K562 (cell line): ENCODE data around the gene LCN12. TPM values are rescaled to one million over a fixed set of nuclear protein-coding genes. Genes with fewer than 3 reads are reported as not detected.

Experiments used
- HDAC1 ChIP-seq, 2 experiments: fragments of 450-650 bp; IDR thresholded peaks; 2 replicates each; pipeline ENCODE4 v1.6.1; 2016 to 2017; ENCODE audit warnings: inconsistent platforms in 1 of 2, mild to moderate bottlenecking in 1 of 2, moderate library complexity in 1 of 2
- polyA plus RNA-seq, 8 experiments: library from polyadenylated mRNA; depleted of rRNA in 4 of 8; stranded (reverse) in 5 of 8; unstranded in 3 of 8; fragments of >200 nt; fragmentation: Nextera tagmentation in 2 of 8; fragmentation: Illumina TruSeq in 1 of 8; extraction: Ambion mirVana in 2 of 8; extraction: Trizol in 1 of 8; gene quantifications; 2 replicates each; pipeline versions ENCODE4 v1.2.1 to v1.2.3, GENCODE V29; 2011 to 2014; ENCODE audit warnings: inconsistent platforms in 1 of 8, missing spikeins in 1 of 8
- total RNA-seq, 7 experiments: library from RNA; depleted of rRNA in 6 of 7; stranded (reverse); fragments of >200 nt in 6 of 7; fragmentation: Illumina TruSeq in 2 of 7; extraction: Trizol in 2 of 7; gene quantifications; 2 replicates each; pipeline versions ENCODE4 v1.2.1 to v1.2.3, GENCODE V29; 2011 to 2021; ENCODE audit warnings: low replicate concordance in 1 of 7
- TF ChIP-seq, protein P1 (sequence below): fragments of 200-600 bp; sonication (generic); IDR thresholded peaks from one replicate; pipeline ENCODE4 v1.6.1; 2012; ENCODE audit warnings: mild to moderate bottlenecking, low read depth, low read length, inconsistent platforms
- TF ChIP-seq, protein P2 (sequence below): sonication (generic); formaldehyde crosslinking; IDR thresholded peaks from 2 replicates; pipeline ENCODE4 v1.5.0; 2020; ENCODE audit warnings: missing genetic modification reagents

LCN12 gene
- total and polyA plus RNA-seq, 9 of the 15 experiments (the other 6 are each of a cell fraction or from before 2014, with no cell fraction given): 0.05 TPM; not detected in 8

DNA sequence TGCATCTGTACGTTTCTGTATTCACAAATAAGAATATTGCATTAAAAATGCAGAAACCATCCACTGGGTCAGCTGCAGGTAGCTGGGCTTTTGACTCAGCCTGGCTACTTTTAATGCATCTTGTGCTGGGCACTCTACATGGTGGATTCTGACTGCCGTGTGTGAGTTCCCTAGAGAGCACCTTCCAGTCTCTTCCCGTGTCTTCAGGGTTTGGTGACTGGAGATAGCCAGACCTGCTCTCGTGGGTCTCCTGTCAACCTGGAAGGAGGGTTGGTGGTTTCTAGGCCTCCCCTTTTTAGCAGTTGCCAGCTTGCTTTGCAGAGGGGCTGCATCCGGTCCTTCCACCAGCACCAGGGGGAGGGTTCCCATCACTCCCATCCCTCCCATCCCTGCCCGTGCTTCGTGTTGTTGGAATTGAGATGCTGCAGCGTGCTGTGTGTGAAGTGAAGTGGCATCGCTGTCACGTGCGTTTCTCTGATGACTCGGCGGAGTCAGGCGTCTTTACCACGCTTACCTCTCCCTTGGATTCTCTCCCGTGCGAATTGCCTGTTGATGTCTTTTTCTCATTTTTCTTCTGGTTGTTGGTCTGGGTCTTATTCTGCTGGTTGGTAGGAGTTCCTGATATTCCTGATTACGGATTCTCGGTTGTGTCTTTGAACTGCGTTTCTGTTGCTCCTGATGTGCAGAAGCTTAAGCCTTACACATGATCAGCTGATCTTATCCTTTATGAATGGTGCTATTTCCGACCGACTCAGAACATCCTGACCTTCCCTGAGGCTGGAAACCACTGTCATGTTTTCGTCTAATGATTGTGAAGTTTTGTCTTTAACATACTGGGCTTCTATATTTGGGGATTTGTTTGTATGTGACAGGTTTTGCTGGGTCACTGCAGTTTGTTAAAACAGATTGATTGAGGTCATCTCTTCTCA, 24.5 kb upstream of the LCN12 start (continued):
- TF ChIP-seq, protein P1, sequence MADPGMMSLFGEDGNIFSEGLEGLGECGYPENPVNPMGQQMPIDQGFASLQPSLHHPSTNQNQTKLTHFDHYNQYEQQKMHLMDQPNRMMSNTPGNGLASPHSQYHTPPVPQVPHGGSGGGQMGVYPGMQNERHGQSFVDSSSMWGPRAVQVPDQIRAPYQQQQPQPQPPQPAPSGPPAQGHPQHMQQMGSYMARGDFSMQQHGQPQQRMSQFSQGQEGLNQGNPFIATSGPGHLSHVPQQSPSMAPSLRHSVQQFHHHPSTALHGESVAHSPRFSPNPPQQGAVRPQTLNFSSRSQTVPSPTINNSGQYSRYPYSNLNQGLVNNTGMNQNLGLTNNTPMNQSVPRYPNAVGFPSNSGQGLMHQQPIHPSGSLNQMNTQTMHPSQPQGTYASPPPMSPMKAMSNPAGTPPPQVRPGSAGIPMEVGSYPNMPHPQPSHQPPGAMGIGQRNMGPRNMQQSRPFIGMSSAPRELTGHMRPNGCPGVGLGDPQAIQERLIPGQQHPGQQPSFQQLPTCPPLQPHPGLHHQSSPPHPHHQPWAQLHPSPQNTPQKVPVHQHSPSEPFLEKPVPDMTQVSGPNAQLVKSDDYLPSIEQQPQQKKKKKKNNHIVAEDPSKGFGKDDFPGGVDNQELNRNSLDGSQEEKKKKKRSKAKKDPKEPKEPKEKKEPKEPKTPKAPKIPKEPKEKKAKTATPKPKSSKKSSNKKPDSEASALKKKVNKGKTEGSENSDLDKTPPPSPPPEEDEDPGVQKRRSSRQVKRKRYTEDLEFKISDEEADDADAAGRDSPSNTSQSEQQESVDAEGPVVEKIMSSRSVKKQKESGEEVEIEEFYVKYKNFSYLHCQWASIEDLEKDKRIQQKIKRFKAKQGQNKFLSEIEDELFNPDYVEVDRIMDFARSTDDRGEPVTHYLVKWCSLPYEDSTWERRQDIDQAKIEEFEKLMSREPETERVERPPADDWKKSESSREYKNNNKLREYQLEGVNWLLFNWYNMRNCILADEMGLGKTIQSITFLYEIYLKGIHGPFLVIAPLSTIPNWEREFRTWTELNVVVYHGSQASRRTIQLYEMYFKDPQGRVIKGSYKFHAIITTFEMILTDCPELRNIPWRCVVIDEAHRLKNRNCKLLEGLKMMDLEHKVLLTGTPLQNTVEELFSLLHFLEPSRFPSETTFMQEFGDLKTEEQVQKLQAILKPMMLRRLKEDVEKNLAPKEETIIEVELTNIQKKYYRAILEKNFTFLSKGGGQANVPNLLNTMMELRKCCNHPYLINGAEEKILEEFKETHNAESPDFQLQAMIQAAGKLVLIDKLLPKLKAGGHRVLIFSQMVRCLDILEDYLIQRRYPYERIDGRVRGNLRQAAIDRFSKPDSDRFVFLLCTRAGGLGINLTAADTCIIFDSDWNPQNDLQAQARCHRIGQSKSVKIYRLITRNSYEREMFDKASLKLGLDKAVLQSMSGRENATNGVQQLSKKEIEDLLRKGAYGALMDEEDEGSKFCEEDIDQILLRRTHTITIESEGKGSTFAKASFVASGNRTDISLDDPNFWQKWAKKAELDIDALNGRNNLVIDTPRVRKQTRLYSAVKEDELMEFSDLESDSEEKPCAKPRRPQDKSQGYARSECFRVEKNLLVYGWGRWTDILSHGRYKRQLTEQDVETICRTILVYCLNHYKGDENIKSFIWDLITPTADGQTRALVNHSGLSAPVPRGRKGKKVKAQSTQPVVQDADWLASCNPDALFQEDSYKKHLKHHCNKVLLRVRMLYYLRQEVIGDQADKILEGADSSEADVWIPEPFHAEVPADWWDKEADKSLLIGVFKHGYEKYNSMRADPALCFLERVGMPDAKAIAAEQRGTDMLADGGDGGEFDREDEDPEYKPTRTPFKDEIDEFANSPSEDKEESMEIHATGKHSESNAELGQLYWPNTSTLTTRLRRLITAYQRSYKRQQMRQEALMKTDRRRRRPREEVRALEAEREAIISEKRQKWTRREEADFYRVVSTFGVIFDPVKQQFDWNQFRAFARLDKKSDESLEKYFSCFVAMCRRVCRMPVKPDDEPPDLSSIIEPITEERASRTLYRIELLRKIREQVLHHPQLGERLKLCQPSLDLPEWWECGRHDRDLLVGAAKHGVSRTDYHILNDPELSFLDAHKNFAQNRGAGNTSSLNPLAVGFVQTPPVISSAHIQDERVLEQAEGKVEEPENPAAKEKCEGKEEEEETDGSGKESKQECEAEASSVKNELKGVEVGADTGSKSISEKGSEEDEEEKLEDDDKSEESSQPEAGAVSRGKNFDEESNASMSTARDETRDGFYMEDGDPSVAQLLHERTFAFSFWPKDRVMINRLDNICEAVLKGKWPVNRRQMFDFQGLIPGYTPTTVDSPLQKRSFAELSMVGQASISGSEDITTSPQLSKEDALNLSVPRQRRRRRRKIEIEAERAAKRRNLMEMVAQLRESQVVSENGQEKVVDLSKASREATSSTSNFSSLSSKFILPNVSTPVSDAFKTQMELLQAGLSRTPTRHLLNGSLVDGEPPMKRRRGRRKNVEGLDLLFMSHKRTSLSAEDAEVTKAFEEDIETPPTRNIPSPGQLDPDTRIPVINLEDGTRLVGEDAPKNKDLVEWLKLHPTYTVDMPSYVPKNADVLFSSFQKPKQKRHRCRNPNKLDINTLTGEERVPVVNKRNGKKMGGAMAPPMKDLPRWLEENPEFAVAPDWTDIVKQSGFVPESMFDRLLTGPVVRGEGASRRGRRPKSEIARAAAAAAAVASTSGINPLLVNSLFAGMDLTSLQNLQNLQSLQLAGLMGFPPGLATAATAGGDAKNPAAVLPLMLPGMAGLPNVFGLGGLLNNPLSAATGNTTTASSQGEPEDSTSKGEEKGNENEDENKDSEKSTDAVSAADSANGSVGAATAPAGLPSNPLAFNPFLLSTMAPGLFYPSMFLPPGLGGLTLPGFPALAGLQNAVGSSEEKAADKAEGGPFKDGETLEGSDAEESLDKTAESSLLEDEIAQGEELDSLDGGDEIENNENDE: no peak
- TF ChIP-seq, protein P2, sequence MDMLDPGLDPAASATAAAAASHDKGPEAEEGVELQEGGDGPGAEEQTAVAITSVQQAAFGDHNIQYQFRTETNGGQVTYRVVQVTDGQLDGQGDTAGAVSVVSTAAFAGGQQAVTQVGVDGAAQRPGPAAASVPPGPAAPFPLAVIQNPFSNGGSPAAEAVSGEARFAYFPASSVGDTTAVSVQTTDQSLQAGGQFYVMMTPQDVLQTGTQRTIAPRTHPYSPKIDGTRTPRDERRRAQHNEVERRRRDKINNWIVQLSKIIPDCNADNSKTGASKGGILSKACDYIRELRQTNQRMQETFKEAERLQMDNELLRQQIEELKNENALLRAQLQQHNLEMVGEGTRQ (CRISPR knock-in tag): peak; percentile 49
- peak in 1 of 2 experiments; percentile 38; a peak in 1 of 4 replicates for TF ChIP-seq HDAC1 (IDR thresholded peaks at IDR 0.05)
